Stimulated activated CD8-positive, alpha-beta memory T cell treated with anti-CD3 and anti-CD28 coated beads, Interleukin-15, amount 100 ng/mL, for 48 hours (primary cell): Measurements from ENCODE around the gene ATG10.
A peak's percentile ranks its signal among the peaks of the same experiment; 100 is the strongest.
"Not testable (repeated sequence)": the region's sequence is repeated elsewhere in the genome, so short reads cannot be mapped to it uniquely, and the experiment has no call there.

Source experiments
- DNase-seq, 2 donors: peaks; one replicate each; pipeline ENCODE4 v3.0.0-alpha.2; 2020; ENCODE audit warnings: low read depth in 2 of 2

Gene ATG10

DNA sequence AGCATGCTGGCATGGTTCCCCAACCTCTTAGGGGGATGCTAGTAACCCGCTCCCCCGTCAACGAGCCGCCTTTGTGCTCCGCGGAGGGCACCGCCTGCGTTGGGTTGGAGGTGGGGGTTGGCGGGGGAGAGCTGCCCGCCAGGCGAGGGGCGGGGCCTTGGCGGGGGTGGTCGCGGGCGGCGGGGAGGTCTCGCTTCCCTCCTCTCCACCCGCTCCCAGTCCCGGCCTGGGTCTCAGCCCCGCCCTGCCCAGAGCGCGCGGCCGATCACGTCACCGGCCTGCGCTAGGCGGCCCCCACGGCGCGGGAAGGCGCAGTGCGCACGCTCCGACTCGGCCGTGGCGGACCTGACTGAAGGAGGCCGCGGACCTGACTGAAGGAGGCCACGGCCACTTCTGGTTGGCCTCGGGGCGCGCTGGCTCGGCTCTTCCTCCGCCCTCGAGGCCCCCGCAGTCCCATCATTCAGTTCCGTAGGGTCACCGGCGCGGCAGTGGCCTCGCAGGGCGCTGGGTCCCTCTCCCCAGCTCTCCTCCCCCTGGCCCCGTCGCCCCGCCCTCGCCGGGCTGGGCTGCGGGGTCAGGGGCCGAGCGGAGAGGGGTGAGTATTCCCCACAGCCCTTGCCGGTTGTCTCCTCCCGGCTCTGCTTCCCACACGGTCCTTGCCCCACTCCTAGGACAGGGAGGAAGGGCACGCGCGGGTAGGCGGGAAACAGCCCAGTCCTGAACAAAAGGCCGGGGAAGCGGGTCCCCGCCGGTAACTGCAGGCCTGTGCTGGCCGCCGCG lies at the start of gene ATG10:
Gene ATG10 (plus strand): TSS at position 312 of the 780 bp plus-strand sequence. CDS start 15,548 bp downstream, outside the sequence.
- DNase-seq = peak; percentile 88 to 90

GRCh38 chr5:81922854-81923279 lies 49.0 kb upstream of the ATG10 start:
- no peak for DNase-seq

GRCh38 chr5:81924442-81924841 lies 47.4 kb upstream of the ATG10 start:
- DNase-seq = no peak

DNA sequence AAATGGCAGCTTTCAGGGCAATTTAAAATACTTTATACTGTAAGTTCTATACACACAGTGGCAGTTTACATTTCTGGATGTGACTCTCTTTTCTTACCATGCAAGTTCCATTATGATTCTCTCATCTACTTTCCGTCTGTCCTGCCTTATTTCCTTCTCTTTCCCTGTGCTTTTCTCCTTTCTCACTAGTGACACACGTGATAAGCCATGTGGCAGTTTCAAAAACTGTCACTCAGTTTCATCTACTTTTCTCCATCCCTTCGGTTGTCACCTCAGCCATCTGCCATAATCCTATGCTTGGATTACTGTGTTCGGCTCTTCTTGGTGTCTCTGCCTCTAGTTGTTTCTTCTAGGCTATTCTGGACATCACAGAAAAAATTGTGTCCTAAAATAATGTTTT lies 46.8 kb upstream of the ATG10 start:
- DNase-seq = no peak

DNA sequence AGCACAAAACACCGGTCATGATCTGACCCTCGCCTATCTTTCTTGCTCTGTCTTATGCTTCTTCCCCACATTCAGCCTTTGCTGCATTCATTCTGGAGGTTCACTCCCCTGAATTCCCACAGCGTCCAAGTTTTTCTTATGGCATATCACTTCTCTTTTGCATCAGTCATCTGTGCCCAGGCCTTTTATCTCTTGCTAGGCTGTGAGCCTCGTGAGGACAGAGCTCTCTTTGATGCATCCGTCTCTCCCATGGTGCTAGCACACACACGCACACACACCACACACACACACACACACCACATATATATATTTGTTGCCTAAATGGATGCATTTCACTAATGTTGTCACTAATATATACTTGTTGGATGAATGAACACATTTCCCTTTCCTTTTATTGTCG lies 45.8 kb upstream of the ATG10 start:
- DNase-seq = no peak

GRCh38 chr5:81936066-81936465 lies 35.8 kb upstream of the ATG10 start:
- no peak for DNase-seq

- DNase-seq = no peak
Observed at GRCh38 chr5:81936750-81937149, 35.1 kb upstream of the ATG10 start.

- DNase-seq = no peak
Observed at GRCh38 chr5:81942746-81943145, 29.1 kb upstream of the ATG10 start.

- no peak for DNase-seq
Observed at GRCh38 chr5:81948349-81948748, 23.5 kb upstream of the ATG10 start.

GRCh38 chr5:81949462-81949861 lies 22.4 kb upstream of the ATG10 start:
- DNase-seq = no peak

GRCh38 chr5:81950996-81951395 lies 20.8 kb upstream of the ATG10 start:
- no peak for DNase-seq

DNA sequence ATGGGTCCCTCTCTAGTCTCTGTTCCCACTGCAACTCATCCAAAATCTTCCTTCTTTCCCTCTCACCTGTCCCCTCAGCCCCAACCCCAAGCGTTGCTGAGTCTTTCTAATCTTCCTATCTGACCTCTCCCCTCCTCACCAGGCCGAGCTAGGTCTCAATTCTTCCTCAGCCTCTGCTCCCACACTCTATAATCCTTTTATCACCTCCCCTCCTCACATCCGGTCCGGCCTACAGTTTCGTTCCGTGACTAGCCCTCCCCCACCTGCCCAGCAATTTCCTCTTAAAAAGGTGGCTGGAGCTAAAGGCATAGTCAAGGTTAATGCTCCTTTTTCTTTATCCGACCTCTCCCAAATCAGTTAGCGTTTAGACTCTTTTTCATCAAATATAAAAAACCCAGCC lies 17.0 kb upstream of the ATG10 start:
- not testable (repeated sequence) for DNase-seq

- DNase-seq = not testable (repeated sequence)
Observed at GRCh38 chr5:81958129-81958528, 13.7 kb upstream of the ATG10 start.

DNA sequence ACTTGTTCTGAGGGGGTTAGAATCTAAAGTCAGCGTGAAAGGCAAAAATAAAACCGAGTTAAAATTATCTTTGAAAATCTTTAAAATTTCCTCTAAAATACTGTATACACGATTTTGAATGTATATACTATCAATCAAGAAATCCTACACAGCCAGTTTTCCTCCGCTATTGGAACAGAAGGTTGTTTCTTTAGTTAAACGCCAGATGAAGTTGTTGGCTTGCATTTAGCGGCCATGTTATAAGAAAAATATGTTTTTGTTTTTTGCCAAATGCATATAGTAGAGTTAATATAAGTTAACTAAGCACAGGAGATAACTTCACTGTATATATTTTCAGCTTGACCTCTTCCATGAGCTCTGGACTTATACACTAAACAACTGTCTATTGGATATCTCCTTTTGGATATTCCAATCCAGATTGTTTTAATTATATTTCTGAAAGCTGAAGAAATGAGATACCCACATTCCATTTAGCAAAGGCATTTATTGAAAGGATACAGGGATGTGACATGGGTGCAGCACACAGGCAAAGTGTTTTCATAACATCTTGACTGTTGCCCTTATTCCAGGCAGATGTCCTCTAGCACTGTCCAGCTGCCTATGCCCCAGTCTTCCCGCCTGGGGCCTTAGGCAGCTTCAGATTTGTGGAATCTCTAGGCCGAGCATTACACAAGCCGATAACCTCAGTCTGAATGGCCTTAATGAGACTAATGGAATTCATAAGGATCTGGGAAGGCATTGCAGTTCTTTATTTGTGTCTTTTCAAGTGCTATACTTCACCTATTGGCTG lies 10.0 kb upstream of the ATG10 start:
- DNase-seq = no peak

- no peak for DNase-seq
Observed at GRCh38 chr5:81963544-81963943, 8.3 kb upstream of the ATG10 start.

DNA sequence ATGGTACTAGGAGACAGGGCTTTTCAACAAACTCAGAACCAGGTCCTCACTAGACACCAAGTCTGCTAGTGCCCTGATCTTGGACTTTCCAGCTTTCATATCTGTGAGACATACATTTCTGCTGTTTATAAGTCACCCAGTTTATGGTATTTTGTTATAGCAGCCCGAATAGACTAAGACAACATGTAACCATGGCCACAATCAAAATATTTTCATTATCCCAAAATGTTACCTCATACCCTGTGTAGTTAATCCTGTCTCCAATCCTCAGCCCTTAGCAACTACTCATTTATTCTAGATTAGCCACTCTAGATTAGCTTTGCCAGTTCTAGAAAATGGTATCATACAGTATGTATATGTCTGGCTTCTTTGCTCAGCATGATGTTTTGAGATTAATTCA lies 6.3 kb upstream of the ATG10 start:
- no peak for DNase-seq

DNA sequence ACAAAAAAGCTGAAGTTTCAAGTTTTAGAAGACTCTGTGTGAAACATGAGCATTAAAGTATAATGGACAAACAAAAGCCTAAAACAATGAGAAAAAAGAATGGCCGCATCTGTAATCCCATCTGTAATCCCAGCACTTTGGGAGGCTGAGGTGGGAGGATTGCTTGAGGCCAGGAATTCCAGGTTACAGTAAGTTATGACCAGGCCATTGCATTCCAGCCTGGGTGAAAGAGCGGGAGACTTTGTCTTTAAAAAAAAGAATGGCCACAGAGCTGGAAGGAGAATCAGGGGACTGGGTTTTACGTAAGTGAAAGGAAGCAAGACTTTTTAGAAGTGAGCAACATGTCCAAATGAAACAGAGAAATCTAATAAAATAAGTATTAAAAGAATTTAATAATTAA lies 2.6 kb upstream of the ATG10 start:
- DNase-seq = no peak

GRCh38 chr5:81969912-81970311 lies 1.9 kb upstream of the ATG10 start:
- DNase-seq = no peak

- no peak for DNase-seq
Observed at GRCh38 chr5:81971111-81971711, 612 bp upstream of the ATG10 start.

DNA sequence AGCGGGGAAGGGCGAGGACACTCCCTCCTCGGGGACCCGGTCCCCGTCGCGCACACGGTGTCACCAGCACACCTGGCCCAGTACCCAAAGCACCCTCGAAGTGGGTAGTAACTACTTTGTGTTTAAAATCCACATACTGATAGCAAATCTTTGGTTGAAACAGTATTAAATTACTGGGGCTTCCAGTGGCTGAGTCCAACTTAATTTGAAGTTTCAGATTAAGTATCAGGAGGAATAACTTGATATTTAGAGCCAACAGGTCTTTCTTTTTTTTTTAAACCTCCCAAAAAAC lies 615 bp downstream of the ATG10 start:
- DNase-seq = no peak

DNA sequence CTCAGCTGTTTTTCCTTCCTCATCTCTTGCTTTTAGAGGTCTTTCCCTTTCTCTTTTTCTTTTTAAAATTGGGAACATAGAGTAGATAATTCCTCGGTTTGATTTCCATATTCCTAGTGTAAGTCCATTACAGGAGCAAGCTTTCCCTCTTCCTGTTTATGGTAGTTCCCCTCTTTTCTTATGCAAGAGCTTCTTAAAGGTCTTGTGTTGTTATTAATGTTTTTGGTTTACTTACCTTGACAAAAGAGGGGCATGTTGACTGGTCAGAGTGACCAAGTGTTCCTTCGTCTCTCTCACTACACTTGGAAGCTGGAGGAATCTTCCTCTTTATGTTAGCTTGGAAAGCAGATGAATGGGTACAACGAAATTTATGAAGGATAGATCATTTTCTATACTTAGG lies 8.3 kb downstream of the ATG10 start:
- DNase-seq = no peak

- DNase-seq = no peak
Observed at GRCh38 chr5:81980598-81981260, 8.9 kb downstream of the ATG10 start.
